Thyroid gland (tissue), 4 donors: ENCODE data around the gene CATSPER4. TPM values are rescaled to one million over a fixed set of nuclear protein-coding genes. Genes with fewer than 3 reads are reported as not detected.
A peak's percentile ranks its signal among the peaks of the same experiment; 100 is the strongest.

Experiments
- DNase-seq, 2 donors: peaks; one replicate each; pipeline ENCODE4 v3.0.0-alpha.2; 2019
- H3K27ac ChIP-seq, 3 donors: fragments of 200-600 bp; sonication (generic); 1 replicate in 2 of 3; 2 replicates in 1 of 3; pipeline ENCODE4 v1.5.1; 2016 to 2019; ENCODE audit warnings: mild to moderate bottlenecking in 1 of 3, moderate library complexity in 1 of 3
- H3K27me3 ChIP-seq: fragments of 200-600 bp; sonication (generic); one replicate; pipeline ENCODE4 v1.5.1; 2019
- H3K36me3 ChIP-seq, 2 donors: fragments of 200-600 bp; sonication (generic); one replicate each; pipeline ENCODE4 v1.5.1; 2016 to 2019
- H3K4me1 ChIP-seq, 2 donors: fragments of 200-600 bp; sonication (generic); one replicate each; pipeline ENCODE4 v1.5.1; 2017 to 2019
- H3K4me3 ChIP-seq, 3 donors: fragments of 200-600 bp; sonication (generic); replicated peaks in 1 of 3; 1 replicate in 2 of 3; 2 replicates in 1 of 3; pipeline ENCODE4 v1.5.1; 2016; ENCODE audit warnings: mild to moderate bottlenecking in 1 of 3
- H3K9me3 ChIP-seq: fragments of 200-600 bp; sonication (generic); one replicate; pipeline ENCODE4 v1.5.1; 2017
- POLR2A ChIP-seq, 2 donors: fragments of 450-650 bp; IDR thresholded peaks; one replicate each; pipeline ENCODE4 v1.6.1; 2017; ENCODE audit warnings: antibody characterized with exemption in 2 of 2, mild to moderate bottlenecking in 2 of 2, moderate library complexity in 1 of 2
- WGBS, 2 donors: methylation state at CpG; one replicate each; pipeline ENCODE4 v1.1.5; 2017; 5-methylcytosine and 5-hydroxymethylcytosine counted together
- intact Hi-C: fragments of 100-400 bp; cut with DNase I; formaldehyde crosslinking; loops from one replicate; pipeline ENCODE4 v1.15.1; 2023
- total RNA-seq, 4 donors: library from RNA; depleted of rRNA; stranded (reverse); fragments of >200 nt; gene quantifications; one replicate each; pipeline ENCODE4 v1.2.3, GENCODE V29; 2016
- TF ChIP-seq, protein P1 (sequence below), 6 experiments: fragments of 200-600 bp in 3 of 6; fragments of 450-650 bp in 3 of 6; sonication (generic) in 3 of 6; IDR thresholded peaks; one replicate each; pipeline ENCODE4 v1.5.1; 2016 to 2019; ENCODE audit warnings: antibody characterized with exemption in 6 of 6, mild to moderate bottlenecking in 2 of 6, inconsistent platforms in 1 of 6, moderate library complexity in 1 of 6

CATSPER4 gene
- total RNA-seq, 4 donors from 2014 or later, result not detected

DNA sequence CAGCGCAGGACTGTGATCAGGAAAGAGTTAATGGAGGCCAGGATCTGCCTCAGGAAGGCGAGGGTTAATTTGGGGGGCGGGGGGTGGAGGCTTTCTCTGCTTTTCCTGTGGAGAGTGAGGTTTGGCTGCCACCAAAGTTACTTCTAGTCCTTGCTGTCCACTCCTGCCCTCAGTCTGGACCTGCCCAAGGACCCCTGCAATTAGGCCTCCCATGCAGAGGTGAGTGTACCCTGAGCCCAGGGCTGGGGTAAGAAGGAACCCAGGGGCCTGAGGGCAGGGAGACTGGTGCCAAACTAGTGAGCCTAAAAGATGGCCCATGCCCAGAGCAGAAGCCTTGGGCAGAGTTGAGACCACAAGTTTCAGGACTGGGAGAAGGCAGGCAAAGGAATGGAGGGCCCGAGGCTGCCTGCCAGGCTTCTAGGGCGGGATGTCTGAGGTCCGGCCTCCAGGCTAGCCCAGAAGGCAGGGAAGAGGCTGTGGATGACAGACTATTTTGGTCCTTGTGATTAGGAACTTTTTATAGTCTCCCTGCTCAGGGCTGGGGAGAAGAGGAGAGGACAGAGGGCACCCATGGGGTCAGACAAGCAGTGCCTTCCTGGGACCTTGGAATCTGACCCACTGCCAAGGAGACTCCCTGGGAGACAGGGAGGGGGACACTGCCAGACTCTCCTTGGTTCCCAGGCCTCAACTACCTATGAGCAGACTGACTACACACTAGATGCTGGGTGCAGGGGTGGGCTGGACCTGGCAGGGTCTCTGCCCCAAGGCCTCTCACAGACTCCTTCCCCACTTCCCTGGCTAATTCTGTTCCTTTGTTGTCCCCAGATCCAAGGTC lies 31.3 kb upstream of the CATSPER4 start, which contains the start of gene FAM110D:
FAM110D (plus strand) TSS at position 172 of the 835 bp plus-strand sequence. CDS start 2,213 bp downstream, outside the sequence.
- no peak for DNase-seq
- Histone ChIP-seq H3K9me3 (no peaks in the 10 kb centered on the region), H3K4me3 (peak within 1 kb of the TSS in 1 of 3 donors; percentile 49), H3K27ac (peak within 1 kb of the TSS in 1 of 3 donors; percentile 58), H3K36me3 (no peaks in the 10 kb centered on the region), H3K27me3 (no peaks in the 10 kb centered on the region), H3K4me1 (peaks cover 9 to 12% of the 10 kb centered on the region in 2 donors)
- TF ChIP-seq, protein P1, sequence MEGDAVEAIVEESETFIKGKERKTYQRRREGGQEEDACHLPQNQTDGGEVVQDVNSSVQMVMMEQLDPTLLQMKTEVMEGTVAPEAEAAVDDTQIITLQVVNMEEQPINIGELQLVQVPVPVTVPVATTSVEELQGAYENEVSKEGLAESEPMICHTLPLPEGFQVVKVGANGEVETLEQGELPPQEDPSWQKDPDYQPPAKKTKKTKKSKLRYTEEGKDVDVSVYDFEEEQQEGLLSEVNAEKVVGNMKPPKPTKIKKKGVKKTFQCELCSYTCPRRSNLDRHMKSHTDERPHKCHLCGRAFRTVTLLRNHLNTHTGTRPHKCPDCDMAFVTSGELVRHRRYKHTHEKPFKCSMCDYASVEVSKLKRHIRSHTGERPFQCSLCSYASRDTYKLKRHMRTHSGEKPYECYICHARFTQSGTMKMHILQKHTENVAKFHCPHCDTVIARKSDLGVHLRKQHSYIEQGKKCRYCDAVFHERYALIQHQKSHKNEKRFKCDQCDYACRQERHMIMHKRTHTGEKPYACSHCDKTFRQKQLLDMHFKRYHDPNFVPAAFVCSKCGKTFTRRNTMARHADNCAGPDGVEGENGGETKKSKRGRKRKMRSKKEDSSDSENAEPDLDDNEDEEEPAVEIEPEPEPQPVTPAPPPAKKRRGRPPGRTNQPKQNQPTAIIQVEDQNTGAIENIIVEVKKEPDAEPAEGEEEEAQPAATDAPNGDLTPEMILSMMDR (IDR thresholded peaks at IDR 0.05), result no peak
- no peak for TF ChIP-seq POLR2A (IDR thresholded peaks at IDR 0.05)
- WGBS, 2 donors, result 57 to 69% methylated on average over 6 of the region's 6 CpGs
- intact Hi-C loops, result loop anchor here (10.0 kb wide), 1 partner anchor 264 kb away; no protein-coding TSS in a partner anchor

DNA sequence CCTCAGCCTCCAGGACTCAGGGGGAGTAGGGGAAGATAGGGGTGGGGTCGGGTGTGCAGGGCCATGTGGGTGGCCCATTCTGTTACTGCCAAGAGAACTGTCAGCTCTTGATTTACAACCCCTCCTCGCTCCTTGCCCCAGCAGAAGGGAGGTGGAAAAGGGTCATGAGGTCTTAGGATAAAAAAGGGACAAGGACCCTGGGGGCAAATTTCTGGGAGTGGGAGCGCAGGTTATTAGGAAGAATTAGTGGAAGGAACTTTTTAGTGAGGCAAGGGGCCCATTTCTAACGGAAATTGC lies 30.7 kb upstream of the CATSPER4 start:
- no peaks in the 10 kb centered on the region for H3K36me3 ChIP-seq
- H3K27me3 ChIP-seq, result no peaks in the 10 kb centered on the region
- peak overlapping the region in 1 of 3 donors; percentile 49 for H3K4me3 ChIP-seq
- H3K9me3 ChIP-seq, result no peaks in the 10 kb centered on the region
- TF ChIP-seq, protein P1 (IDR thresholded peaks at IDR 0.05), result no peak
- TF ChIP-seq POLR2A (IDR thresholded peaks at IDR 0.05), result no peak
- H3K4me1 ChIP-seq, result peaks cover 12 to 16% of the 10 kb centered on the region in 2 donors
- DNase-seq, result no peak
- 77 to 79% methylated on average over 4 of the region's 4 CpGs for WGBS, 2 donors
- H3K27ac ChIP-seq, result peak overlapping the region in 1 of 3 donors; percentile 58
- intact Hi-C loops, result loop anchor here (5.0 to 10.0 kb wide), 2 partner anchors 52 to 265 kb away; no protein-coding TSS in a partner anchor

DNA sequence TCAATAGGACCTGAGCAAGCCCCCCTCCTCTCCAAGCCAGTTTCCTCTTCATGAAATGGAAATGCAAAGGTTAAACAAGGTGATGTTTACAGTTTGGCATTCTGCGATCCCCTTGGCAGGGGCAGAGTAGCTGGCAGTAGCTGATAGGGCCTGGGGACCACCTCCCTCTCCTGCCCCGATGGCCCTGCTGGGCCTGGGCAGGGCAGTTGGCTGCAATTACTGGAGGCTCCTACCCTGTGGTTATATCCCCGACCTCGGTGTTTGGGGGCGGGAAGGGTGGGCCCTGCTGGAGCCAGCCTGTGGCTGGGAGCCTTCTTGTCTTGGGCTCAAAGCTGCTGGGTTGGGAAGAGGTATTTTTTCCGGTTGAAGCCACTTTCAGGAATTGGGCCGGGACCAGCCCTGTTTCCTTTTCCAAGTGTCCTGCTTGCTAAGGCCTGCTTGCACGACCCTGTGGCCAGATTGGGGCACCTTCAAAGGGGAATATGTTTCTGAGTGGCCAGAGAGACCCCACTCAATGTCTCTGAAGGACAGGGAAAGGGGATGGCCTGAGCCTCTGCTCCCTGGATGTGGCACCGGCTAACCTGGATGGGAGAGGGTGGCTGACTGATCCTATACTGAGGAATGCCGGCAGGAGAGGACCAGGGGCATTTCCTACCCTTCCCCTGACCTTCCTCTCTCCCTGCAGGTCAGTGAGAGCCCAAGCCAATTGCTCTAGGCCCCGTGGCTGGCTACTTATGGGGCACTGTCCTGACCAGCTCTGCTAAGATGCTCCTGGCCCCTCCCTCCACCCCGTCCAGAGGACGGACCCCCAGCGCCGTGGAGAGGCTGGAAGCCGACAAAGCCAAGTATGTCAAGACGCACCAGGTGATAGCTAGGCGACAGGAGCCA lies 29.6 kb upstream of the CATSPER4 start:
- TF ChIP-seq, protein P1 (IDR thresholded peaks at IDR 0.05), result no peak
- TF ChIP-seq POLR2A (IDR thresholded peaks at IDR 0.05), result no peak
- intact Hi-C loops, result loop anchor here (5.0 kb wide), 1 partner anchor 53 kb away; no protein-coding TSS in a partner anchor
- 49 to 79% methylated on average over 7 to 10 of the region's 18 CpGs for WGBS, 2 donors
- no peaks in the 10 kb centered on the region for H3K9me3 ChIP-seq
- H3K36me3 ChIP-seq, result no peaks in the 10 kb centered on the region
- no peak for DNase-seq
- no peaks in the 10 kb centered on the region for H3K27me3 ChIP-seq
- peak overlapping the region in 1 of 3 donors; percentile 45 for H3K27ac ChIP-seq
- H3K4me3 ChIP-seq, result peak overlapping the region in 1 of 3 donors; percentile 49
- H3K4me1 ChIP-seq, result peaks cover 13 to 17% of the 10 kb centered on the region in 2 donors

DNA sequence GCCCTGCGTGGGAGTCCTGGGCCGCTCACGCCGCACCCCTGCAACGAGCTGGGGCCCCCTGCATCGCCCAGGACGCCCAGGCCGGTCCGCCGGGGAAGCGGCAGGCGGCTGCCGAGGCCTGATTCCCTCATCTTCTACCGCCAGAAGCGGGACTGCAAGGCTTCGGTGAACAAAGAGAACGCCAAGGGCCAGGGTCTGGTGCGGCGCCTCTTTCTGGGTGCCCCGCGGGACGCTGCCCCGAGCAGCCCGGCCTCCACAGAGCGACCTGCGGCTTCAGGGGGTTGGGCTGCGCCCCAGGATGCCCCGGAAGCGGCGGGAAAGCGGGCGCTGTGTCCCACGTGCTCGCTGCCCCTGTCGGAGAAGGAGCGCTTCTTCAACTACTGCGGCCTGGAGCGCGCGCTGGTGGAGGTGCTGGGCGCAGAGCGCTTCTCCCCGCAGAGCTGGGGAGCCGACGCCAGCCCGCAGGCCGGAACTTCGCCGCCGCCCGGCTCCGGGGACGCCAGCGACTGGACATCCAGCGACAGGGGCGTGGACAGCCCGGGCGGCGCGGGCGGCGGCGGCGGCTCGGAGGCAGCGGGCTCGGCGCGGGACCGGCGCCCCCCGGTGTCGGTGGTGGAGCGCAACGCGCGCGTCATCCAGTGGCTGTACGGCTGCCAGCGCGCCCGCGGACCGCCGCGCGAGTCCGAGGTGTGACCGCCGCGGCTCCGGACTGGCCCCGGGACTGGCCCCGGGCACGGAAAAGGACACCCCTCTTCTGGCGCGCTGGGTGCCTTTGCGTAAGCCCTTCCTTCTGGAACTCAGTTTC lies 28.8 kb upstream of the CATSPER4 start:
- H3K36me3 ChIP-seq, result no peaks in the 10 kb centered on the region
- H3K27ac ChIP-seq, result peak overlapping the region in 2 of 3 donors; percentile 36 to 45
- H3K4me1 ChIP-seq, result peaks cover 13 to 17% of the 10 kb centered on the region in 2 donors
- intact Hi-C loops, result loop anchor here (5.0 kb wide), 1 partner anchor 54 kb away; no protein-coding TSS in a partner anchor
- peak overlapping the region in 2 of 3 donors; percentile 25 to 49 for H3K4me3 ChIP-seq
- H3K9me3 ChIP-seq, result no peaks in the 10 kb centered on the region
- WGBS, 2 donors, result 0 to 7% methylated on average over 1 to 13 of the region's 98 CpGs
- H3K27me3 ChIP-seq, result no peaks in the 10 kb centered on the region
- TF ChIP-seq, protein P1 (IDR thresholded peaks at IDR 0.05), result peak in 2 of 6 experiments; percentile 39 to 41
- TF ChIP-seq POLR2A (IDR thresholded peaks at IDR 0.05), result no peak
- DNase-seq, result peak; percentile 66 to 68
